Sigmoid colon (tissue), 4 donors: ENCODE measurements around the gene REXO5.

Source experiments
- CTCF ChIP-seq, 4 experiments: fragments of 450-650 bp in 3 of 4; fragments of 200-600 bp in 1 of 4; IDR thresholded peaks; one replicate each; pipeline ENCODE4 v1.5.1; 2016 to 2019; ENCODE audit warnings: antibody characterized with exemption in 4 of 4, mild to moderate bottlenecking in 3 of 4, moderate library complexity in 2 of 4
- POLR2A ChIP-seq, 2 donors: fragments of 450-650 bp; IDR thresholded peaks; one replicate each; pipeline ENCODE4 v1.6.1; 2016; ENCODE audit warnings: antibody characterized with exemption in 2 of 2, mild to moderate bottlenecking in 2 of 2, moderate library complexity in 2 of 2
- POLR2AphosphoS5 ChIP-seq, 4 donors: sonication (generic); formaldehyde crosslinking; IDR thresholded peaks; one replicate each; pipeline ENCODE4 v1.6.1; 2017; ENCODE audit warnings: antibody characterized with exemption in 4 of 4

- TF ChIP-seq CTCF (IDR thresholded peaks at IDR 0.05) (no peak), POLR2A (IDR thresholded peaks at IDR 0.05) (no peak), POLR2AphosphoS5 (IDR thresholded peaks at IDR 0.05) (no peak)
Measured at GRCh38 chr16:20811889-20812439, 5.6 kb downstream of the REXO5 start.
